ENCODE data around the gene MRPL28. TPM values are rescaled to one million over a fixed set of nuclear protein-coding genes. Genes with fewer than 3 reads are reported as not detected.
A peak's percentile ranks its signal among the peaks of the same experiment; 100 is the strongest.
"Not testable (repeated sequence)": the region's sequence is repeated elsewhere in the genome, so short reads cannot be mapped to it uniquely, and the experiment has no call there.

Gene MRPL28
- total RNA-seq, 1 donor from 2014 or later, result 80.4 TPM

DNA sequence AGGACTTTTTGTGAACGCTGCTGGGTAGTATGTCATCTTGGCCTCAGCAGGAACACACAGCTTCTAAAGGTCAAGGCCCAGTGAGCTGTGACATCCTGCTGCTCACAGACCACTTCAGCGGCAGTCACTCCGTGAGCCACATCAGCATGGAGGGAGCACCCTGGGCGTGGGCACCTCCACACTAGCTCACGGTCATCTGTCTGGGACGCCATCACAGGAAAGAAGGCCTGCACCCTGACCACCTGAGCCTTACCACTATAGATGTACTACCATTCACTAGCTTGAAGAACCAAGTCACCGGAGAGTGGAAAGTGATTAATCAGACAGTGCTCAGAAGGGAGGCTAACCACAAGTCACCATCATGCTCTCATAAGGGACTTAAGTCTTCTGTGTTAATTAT lies 21.1 kb downstream of the MRPL28 start:
- TF ChIP-seq CTCF (conservative IDR thresholded peaks at IDR 0.05), result no peak
- DNase-seq (ENCODE audit: low read depth, low spot score), result no peak
- H3K36me3 Mint-ChIP-seq (ENCODE audit: low read depth), result peaks cover 13% of the 10 kb centered on the region
- no peak overlapping the region for H3K27ac Mint-ChIP-seq (ENCODE audit: unreplicated experiment)
- peaks cover 17% of the 10 kb centered on the region for H3K4me1 Mint-ChIP-seq
- H3K9me3 Mint-ChIP-seq, result no peaks in the 10 kb centered on the region
- H3K27me3 Mint-ChIP-seq (ENCODE audit: low read depth), result no peaks in the 10 kb centered on the region
- peak overlapping the region; percentile 94 for H3K4me3 Mint-ChIP-seq

DNA sequence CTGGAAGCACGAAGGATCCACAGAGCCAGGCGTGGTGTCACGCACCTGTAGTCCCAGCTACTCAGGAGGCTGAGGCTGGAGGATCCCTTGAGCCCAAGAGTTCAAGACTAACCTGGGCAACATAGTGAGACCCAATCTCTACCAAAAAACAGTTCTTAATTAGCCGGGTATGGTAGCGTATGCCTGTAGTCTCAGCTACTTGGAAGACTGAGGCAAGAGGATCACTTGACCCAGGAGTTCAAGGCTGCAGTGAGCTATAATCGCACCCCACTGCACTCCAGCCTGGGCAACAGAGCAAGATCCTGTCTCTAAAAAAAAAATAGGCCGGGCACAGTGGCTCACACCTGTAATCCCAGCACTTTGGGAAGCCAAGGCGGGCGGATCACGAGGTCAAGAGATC lies 21.8 kb downstream of the MRPL28 start:
- not testable (repeated sequence) for DNase-seq (ENCODE audit: low read depth, low spot score); H3K27me3 Mint-ChIP-seq (ENCODE audit: low read depth); H3K9me3 Mint-ChIP-seq; H3K27ac Mint-ChIP-seq (ENCODE audit: unreplicated experiment)
- H3K36me3 Mint-ChIP-seq (ENCODE audit: low read depth), result peaks cover 13% of the 10 kb centered on the region
- H3K4me1 Mint-ChIP-seq, result peaks cover 17% of the 10 kb centered on the region
- H3K4me3 Mint-ChIP-seq, result peak overlapping the region; percentile 22

GRCh38 chr16:347203-347602 lies 23.1 kb downstream of the MRPL28 start:
- no peaks in the 10 kb centered on the region for H3K27me3 Mint-ChIP-seq (ENCODE audit: low read depth)
- DNase-seq (ENCODE audit: low read depth, low spot score), result no peak
- H3K27ac Mint-ChIP-seq (ENCODE audit: unreplicated experiment), result no peak overlapping the region
- H3K36me3 Mint-ChIP-seq (ENCODE audit: low read depth), result peaks cover 19% of the 10 kb centered on the region
- H3K9me3 Mint-ChIP-seq, result no peaks in the 10 kb centered on the region
- TF ChIP-seq CTCF (conservative IDR thresholded peaks at IDR 0.05), result no peak
- peaks cover 17% of the 10 kb centered on the region for H3K4me1 Mint-ChIP-seq
- peak overlapping the region; percentile 54 for H3K4me3 Mint-ChIP-seq

GRCh38 chr16:346587-346986 lies 23.8 kb downstream of the MRPL28 start:
- DNase-seq (ENCODE audit: low read depth, low spot score), result no peak
- H3K9me3 Mint-ChIP-seq, result peaks cover 2% of the 10 kb centered on the region
- H3K27ac Mint-ChIP-seq (ENCODE audit: unreplicated experiment), result no peak overlapping the region
- TF ChIP-seq CTCF (conservative IDR thresholded peaks at IDR 0.05), result no peak
- peak overlapping the region; percentile 34 for H3K4me3 Mint-ChIP-seq
- peaks cover 22% of the 10 kb centered on the region for H3K4me1 Mint-ChIP-seq
- H3K27me3 Mint-ChIP-seq (ENCODE audit: low read depth), result no peaks in the 10 kb centered on the region
- H3K36me3 Mint-ChIP-seq (ENCODE audit: low read depth), result peaks cover 25% of the 10 kb centered on the region

DNA sequence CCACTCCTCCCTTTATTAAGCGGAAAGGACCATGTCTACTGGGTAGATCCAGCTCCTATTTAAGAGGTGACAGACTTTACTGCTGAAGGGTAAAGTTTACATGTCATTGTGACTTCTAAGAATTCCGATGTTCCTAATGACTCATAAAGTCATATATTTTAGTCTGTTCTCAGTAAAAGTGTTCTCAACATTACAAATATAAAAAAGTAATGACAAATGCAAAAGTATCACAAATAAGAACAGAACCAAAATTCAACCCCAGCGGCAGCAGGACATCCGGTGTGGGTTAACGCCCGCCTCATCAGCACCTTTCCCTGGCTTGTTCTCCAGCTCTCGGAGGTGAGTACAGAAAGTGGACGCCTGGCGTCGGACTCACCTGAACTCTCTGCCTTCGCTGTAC lies 24.6 kb downstream of the MRPL28 start:
- H3K27me3 Mint-ChIP-seq (ENCODE audit: low read depth), result no peaks in the 10 kb centered on the region
- peaks cover 22% of the 10 kb centered on the region for H3K4me1 Mint-ChIP-seq
- peaks cover 2% of the 10 kb centered on the region for H3K9me3 Mint-ChIP-seq
- no peak overlapping the region for H3K4me3 Mint-ChIP-seq
- no peak overlapping the region for H3K27ac Mint-ChIP-seq (ENCODE audit: unreplicated experiment)
- DNase-seq (ENCODE audit: low read depth, low spot score), result no peak
- no peak for TF ChIP-seq CTCF (conservative IDR thresholded peaks at IDR 0.05)
- peaks cover 26% of the 10 kb centered on the region for H3K36me3 Mint-ChIP-seq (ENCODE audit: low read depth)

GRCh38 chr16:342455-343213 lies 27.7 kb downstream of the MRPL28 start:
- Mint-ChIP-seq H3K27me3 (ENCODE audit: low read depth) (no peaks in the 10 kb centered on the region), H3K9me3 (peaks cover 2% of the 10 kb centered on the region), H3K27ac (ENCODE audit: unreplicated experiment) (no peak overlapping the region), H3K36me3 (ENCODE audit: low read depth) (peaks cover 23% of the 10 kb centered on the region), H3K4me3 (no peak overlapping the region), H3K4me1 (peaks cover 5% of the 10 kb centered on the region)
- no peak for TF ChIP-seq CTCF (conservative IDR thresholded peaks at IDR 0.05)
- DNase-seq (ENCODE audit: low read depth, low spot score), result no peak

GRCh38 chr16:341974-342336 lies 28.4 kb downstream of the MRPL28 start:
- DNase-seq (ENCODE audit: low read depth, low spot score); H3K27me3 Mint-ChIP-seq (ENCODE audit: low read depth); H3K4me3 Mint-ChIP-seq; H3K4me1 Mint-ChIP-seq; H3K9me3 Mint-ChIP-seq: not testable (repeated sequence)
- Mint-ChIP-seq H3K27ac (ENCODE audit: unreplicated experiment) (peak overlapping the region; percentile 15), H3K36me3 (ENCODE audit: low read depth) (peaks cover 23% of the 10 kb centered on the region)

- H3K4me3 Mint-ChIP-seq; H3K9me3 Mint-ChIP-seq; H3K4me1 Mint-ChIP-seq; H3K27me3 Mint-ChIP-seq (ENCODE audit: low read depth); DNase-seq (ENCODE audit: low read depth, low spot score): not testable (repeated sequence)
- peak overlapping the region; percentile 15 for H3K27ac Mint-ChIP-seq (ENCODE audit: unreplicated experiment)
- peaks cover 23% of the 10 kb centered on the region for H3K36me3 Mint-ChIP-seq (ENCODE audit: low read depth)
Observed at GRCh38 chr16:341095-341973, 29.0 kb downstream of the MRPL28 start.

Measured in neural crest cell (in vitro differentiated cells).